ENCODE measurements around the gene ZDHHC14.

DNA sequence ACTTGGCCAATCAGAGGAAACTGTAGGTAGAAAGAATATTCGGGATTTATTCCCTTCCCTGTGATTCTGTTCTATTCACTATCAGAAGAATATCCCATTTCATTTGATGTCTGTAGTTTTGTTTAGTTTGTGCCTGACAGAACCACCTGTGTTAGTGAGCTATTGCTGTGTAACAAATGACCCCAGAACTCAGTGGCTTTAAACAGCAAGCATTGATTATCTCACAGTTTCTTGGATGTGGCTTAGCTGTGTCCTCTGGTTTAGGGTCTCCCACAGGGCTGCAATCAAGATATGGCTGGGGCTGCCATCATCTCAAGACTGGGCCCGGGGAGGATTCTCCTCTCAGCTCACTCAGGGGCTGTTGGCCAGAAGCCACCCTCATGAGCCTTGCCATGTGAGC, 143.7 kb downstream of the ZDHHC14 start:
- TF ChIP-seq CTCF (conservative IDR thresholded peaks at IDR 0.05; ENCODE audit: low read depth in 2 of 2) (no peak), EZH2 (IDR thresholded peaks at IDR 0.05; ENCODE audit: low read depth, unreplicated experiment) (no peak), POLR2AphosphoS5 (IDR thresholded peaks at IDR 0.05; ENCODE audit: low read depth) (no peak), JUNB (IDR thresholded peaks at IDR 0.05; ENCODE audit: unreplicated experiment) (no peak), EZH2phosphoT487 (IDR thresholded peaks at IDR 0.05; ENCODE audit: unreplicated experiment) (no peak), STAT1 (IDR thresholded peaks at IDR 0.05; ENCODE audit: unreplicated experiment) (no peak), CREB1 (CRISPR knock-in tag; IDR thresholded peaks at IDR 0.05; ENCODE audit: low read depth) (no peak)
- TF ChIP-seq, protein P1, sequence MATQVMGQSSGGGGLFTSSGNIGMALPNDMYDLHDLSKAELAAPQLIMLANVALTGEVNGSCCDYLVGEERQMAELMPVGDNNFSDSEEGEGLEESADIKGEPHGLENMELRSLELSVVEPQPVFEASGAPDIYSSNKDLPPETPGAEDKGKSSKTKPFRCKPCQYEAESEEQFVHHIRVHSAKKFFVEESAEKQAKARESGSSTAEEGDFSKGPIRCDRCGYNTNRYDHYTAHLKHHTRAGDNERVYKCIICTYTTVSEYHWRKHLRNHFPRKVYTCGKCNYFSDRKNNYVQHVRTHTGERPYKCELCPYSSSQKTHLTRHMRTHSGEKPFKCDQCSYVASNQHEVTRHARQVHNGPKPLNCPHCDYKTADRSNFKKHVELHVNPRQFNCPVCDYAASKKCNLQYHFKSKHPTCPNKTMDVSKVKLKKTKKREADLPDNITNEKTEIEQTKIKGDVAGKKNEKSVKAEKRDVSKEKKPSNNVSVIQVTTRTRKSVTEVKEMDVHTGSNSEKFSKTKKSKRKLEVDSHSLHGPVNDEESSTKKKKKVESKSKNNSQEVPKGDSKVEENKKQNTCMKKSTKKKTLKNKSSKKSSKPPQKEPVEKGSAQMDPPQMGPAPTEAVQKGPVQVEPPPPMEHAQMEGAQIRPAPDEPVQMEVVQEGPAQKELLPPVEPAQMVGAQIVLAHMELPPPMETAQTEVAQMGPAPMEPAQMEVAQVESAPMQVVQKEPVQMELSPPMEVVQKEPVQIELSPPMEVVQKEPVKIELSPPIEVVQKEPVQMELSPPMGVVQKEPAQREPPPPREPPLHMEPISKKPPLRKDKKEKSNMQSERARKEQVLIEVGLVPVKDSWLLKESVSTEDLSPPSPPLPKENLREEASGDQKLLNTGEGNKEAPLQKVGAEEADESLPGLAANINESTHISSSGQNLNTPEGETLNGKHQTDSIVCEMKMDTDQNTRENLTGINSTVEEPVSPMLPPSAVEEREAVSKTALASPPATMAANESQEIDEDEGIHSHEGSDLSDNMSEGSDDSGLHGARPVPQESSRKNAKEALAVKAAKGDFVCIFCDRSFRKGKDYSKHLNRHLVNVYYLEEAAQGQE (IDR thresholded peaks at IDR 0.05; ENCODE audit: unreplicated experiment): no peak
- TF ChIP-seq, protein P2, sequence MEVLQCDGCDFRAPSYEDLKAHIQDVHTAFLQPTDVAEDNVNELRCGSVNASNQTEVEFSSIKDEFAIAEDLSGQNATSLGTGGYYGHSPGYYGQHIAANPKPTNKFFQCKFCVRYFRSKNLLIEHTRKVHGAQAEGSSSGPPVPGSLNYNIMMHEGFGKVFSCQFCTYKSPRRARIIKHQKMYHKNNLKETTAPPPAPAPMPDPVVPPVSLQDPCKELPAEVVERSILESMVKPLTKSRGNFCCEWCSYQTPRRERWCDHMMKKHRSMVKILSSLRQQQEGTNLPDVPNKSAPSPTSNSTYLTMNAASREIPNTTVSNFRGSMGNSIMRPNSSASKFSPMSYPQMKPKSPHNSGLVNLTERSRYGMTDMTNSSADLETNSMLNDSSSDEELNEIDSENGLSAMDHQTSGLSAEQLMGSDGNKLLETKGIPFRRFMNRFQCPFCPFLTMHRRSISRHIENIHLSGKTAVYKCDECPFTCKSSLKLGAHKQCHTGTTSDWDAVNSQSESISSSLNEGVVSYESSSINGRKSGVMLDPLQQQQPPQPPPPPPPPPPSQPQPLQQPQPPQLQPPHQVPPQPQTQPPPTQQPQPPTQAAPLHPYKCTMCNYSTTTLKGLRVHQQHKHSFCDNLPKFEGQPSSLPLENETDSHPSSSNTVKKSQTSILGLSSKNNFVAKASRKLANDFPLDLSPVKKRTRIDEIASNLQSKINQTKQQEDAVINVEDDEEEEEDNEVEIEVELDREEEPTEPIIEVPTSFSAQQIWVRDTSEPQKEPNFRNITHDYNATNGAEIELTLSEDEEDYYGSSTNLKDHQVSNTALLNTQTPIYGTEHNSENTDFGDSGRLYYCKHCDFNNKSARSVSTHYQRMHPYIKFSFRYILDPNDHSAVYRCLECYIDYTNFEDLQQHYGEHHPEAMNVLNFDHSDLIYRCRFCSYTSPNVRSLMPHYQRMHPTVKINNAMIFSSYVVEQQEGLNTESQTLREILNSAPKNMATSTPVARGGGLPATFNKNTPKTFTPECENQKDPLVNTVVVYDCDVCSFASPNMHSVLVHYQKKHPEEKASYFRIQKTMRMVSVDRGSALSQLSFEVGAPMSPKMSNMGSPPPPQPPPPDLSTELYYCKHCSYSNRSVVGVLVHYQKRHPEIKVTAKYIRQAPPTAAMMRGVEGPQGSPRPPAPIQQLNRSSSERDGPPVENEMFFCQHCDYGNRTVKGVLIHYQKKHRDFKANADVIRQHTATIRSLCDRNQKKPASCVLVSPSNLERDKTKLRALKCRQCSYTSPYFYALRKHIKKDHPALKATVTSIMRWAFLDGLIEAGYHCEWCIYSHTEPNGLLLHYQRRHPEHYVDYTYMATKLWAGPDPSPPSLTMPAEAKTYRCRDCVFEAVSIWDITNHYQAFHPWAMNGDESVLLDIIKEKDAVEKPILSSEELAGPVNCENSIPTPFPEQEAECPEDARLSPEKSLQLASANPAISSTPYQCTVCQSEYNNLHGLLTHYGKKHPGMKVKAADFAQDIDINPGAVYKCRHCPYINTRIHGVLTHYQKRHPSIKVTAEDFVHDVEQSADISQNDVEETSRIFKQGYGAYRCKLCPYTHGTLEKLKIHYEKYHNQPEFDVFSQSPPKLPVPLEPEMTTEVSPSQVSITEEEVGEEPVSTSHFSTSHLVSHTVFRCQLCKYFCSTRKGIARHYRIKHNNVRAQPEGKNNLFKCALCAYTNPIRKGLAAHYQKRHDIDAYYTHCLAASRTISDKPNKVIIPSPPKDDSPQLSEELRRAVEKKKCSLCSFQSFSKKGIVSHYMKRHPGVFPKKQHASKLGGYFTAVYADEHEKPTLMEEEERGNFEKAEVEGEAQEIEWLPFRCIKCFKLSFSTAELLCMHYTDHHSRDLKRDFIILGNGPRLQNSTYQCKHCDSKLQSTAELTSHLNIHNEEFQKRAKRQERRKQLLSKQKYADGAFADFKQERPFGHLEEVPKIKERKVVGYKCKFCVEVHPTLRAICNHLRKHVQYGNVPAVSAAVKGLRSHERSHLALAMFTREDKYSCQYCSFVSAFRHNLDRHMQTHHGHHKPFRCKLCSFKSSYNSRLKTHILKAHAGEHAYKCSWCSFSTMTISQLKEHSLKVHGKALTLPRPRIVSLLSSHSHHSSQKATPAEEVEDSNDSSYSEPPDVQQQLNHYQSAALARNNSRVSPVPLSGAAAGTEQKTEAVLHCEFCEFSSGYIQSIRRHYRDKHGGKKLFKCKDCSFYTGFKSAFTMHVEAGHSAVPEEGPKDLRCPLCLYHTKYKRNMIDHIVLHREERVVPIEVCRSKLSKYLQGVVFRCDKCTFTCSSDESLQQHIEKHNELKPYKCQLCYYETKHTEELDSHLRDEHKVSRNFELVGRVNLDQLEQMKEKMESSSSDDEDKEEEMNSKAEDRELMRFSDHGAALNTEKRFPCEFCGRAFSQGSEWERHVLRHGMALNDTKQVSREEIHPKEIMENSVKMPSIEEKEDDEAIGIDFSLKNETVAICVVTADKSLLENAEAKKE (CRISPR knock-in tag; IDR thresholded peaks at IDR 0.05): no peak
- TF ChIP-seq, protein P3, sequence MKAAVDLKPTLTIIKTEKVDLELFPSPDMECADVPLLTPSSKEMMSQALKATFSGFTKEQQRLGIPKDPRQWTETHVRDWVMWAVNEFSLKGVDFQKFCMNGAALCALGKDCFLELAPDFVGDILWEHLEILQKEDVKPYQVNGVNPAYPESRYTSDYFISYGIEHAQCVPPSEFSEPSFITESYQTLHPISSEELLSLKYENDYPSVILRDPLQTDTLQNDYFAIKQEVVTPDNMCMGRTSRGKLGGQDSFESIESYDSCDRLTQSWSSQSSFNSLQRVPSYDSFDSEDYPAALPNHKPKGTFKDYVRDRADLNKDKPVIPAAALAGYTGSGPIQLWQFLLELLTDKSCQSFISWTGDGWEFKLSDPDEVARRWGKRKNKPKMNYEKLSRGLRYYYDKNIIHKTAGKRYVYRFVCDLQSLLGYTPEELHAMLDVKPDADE (IDR thresholded peaks at IDR 0.05): no peak
